NT2/D1 (cell line): Measurements from ENCODE around the gene OTOP2.

ENCODE experiments used
- SUZ12 ChIP-seq: IDR thresholded peaks from 2 replicates; pipeline ENCODE4 v1.6.1; 2011; ENCODE audit not compliant: insufficient read length, insufficient read depth; ENCODE audit errors: extremely low read depth
- YY1 ChIP-seq: IDR thresholded peaks from 2 replicates; pipeline ENCODE4 v1.6.1; 2011; ENCODE audit not compliant: insufficient read length, insufficient read depth
- ZNF274 ChIP-seq: IDR thresholded peaks from 2 replicates; pipeline ENCODE4 v1.6.1; 2011; ENCODE audit warnings: mild to moderate bottlenecking, low read depth, low read length

- TF ChIP-seq ZNF274 (no peak), YY1 (no peak), SUZ12 (no peak)
These were observed 35.9 kb downstream of the OTOP2 start for GRCh38 chr17:74959826-74960515.
